GM12875 (cell line): ENCODE results near the gene F8.

Experiments
- H3K4me3 ChIP-seq: one replicate; pipeline ENCODE4 v1.5.1; 2011; ENCODE audit warnings: low read depth, low read length, control low read depth
- TF ChIP-seq, protein P1 (sequence below): IDR thresholded peaks from 2 replicates; pipeline ENCODE4 v1.5.1; 2011; ENCODE audit warnings: low read depth, mild to moderate bottlenecking, control low read depth, inconsistent platforms, low read length, moderate library complexity, borderline replicate concordance; ENCODE audit not compliant: insufficient read depth

The F8 gene

DNA sequence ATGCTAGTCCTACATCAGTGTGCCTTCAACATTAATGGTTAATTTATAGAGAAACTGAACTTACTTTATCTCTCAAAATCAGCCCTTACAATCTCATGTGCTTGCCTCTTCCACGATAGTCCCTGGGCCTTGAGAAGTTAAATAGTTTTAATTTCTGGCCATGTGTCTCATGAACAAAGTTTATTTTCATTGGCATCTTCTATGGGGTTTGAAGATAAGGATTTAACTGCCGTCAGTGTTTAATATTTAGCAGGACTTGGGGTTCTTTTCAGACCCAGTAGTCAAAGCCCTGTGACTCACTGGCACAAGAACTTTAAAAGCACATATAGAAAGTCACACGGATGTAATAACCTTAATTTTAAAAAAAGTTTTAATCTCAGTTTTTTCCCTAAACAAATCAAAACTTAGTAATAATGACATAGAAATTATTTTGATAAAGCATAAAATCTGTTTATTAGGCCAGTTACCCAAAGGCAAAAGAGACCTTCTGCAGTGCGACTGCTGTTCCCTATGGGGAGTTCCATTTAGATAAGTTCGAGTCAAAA, 207.2 kb downstream of the F8 start:
- TF ChIP-seq, protein P1, sequence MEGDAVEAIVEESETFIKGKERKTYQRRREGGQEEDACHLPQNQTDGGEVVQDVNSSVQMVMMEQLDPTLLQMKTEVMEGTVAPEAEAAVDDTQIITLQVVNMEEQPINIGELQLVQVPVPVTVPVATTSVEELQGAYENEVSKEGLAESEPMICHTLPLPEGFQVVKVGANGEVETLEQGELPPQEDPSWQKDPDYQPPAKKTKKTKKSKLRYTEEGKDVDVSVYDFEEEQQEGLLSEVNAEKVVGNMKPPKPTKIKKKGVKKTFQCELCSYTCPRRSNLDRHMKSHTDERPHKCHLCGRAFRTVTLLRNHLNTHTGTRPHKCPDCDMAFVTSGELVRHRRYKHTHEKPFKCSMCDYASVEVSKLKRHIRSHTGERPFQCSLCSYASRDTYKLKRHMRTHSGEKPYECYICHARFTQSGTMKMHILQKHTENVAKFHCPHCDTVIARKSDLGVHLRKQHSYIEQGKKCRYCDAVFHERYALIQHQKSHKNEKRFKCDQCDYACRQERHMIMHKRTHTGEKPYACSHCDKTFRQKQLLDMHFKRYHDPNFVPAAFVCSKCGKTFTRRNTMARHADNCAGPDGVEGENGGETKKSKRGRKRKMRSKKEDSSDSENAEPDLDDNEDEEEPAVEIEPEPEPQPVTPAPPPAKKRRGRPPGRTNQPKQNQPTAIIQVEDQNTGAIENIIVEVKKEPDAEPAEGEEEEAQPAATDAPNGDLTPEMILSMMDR: no peak
- no peak overlapping the region for H3K4me3 ChIP-seq

DNA sequence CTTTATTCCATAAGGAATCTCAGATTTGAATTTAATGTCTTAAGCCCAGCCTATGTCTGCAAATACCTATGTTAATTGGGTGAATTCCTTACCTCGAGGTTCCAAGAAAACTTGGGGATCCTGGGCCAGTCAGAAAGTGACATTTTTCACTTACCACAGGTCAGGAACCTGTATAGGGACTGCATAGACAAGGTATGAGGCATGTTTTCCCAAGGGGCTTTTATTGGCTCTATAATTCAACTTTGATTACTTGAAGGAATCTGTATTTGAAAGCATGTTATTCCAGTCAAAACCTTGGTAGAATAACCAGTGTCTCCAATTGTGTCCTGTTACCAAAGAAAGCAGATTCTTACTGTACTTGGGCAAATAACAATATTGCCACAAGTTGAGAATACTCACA, 208.7 kb downstream of the F8 start:
- no peak overlapping the region for H3K4me3 ChIP-seq
- TF ChIP-seq, protein P1: no peak

DNA sequence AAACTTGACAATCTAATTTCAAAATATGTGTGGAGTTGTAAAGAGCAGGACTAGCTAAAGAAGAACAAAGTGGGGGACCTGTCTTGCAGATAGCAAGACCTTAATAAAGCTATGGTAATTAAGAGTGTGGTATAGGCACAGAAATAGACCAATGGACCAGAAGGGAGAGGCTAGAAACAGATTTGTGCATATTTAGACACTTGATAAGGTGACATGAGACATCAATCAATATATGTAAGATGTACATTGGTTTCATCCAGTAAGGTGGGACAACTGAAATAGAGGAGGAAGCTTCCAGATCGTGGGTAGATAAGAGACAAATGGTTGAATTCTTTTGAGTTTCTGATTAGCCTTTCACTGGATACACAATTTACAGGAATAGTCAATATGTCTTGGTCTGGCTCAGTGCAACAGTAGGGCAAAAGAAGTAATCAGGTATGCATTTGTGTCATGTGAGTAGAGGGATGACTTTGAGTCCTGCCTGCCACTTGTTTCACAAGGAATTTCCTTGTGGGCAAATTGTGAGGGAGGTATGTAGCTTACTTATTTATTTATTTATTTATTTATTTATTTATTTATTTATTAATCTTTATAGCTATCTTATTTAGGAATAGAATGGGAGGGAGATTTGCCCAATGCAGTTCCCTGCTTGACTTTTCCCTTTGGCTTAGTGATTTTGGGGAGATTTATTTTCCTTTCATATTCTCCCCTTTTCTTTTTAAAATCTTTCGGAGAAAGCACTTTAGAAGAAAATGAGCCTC, 210.0 kb downstream of the F8 start:
- H3K4me3 ChIP-seq: no peak overlapping the region
- TF ChIP-seq, protein P1: no peak

DNA sequence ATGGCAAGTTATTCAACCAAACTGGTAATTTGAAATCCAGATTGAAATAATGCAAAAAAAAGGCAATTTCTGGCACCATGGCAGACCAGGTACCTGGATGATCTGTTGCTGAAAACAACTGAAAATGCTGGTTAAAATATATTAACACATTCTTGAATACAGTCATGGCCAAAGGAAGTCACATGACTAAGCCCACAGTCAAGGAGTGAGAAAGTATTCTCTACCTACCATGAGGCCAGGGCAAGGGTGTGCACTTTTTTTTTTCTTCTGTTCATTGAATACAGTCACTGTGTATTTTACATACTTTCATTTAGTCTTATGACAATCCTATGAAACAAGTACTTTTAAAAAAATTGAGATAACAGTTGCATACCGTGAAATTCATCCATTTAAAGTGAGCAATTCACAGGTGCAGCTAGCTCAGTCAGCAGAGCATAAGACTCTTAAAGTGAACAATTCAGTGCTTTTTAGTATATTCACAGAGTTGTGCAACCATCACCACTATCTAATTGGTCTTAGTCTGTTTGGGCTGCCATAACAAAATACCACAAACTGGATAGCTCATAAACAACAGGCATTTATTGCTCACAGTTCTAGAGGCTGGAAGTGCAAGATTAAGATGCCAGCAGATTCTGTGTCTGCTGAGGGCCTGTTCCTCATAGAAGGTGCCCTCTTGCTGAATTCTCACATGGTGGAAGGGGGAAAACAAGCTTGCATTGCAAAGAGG, 212.4 kb downstream of the F8 start:
- TF ChIP-seq, protein P1: no peak
- no peak overlapping the region for H3K4me3 ChIP-seq

DNA sequence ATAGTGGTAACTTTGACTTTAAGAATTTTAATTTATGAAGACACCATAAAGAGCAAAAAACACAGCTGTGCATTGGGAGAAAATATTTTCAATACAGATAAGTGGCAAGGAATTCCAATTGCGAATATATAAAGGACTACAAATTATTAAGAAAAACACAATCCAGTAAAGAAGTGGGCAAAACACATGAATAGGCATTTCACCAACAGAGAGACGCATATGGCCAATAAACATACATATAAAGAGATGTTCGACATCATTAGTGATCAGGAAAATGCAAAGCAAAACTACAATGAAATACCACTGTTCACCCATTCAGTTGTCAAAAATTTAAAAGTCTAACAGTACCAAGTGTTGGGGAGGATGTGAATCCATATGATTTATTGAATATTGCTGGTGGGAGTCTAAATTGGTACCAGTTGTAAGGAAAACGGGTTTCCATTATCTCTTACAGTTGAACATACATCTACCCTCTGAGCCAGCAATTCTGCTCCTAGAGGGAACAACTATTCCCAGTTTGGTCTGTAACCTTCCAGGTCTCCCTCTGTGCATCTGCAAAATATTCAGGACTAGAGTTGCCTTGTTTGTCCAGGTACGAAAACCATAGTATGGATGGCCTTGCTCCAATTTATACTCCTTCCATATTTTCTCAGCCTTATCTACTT, 215.6 kb downstream of the F8 start:
- TF ChIP-seq, protein P1: no peak
- H3K4me3 ChIP-seq: no peak overlapping the region

DNA sequence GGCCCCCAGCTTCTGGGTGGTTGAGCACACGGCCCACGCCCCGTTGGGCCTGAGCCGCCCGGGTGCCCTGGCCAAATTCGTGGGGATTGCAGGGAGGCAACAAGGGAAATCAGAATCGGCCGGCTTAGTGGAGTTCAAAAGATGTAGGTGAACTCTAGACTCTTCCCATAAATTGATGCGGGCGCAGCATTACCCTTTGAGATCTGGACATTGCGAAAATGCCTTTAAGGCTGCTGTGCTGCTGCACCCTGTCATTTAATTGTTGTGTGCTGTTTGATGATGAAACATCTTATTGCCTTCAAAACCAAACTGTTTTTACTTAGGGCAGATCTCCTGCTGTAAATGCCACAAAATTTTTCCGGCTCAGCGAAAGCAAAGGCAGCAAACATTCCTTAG, 216.8 kb downstream of the F8 start:
- H3K4me3 ChIP-seq: peak overlapping the region; percentile 65
- TF ChIP-seq, protein P1: no peak
